Aorta (tissue), 5 donors: ENCODE results near the gene SFTPD. TPM values are rescaled to one million over a fixed set of nuclear protein-coding genes. Genes with fewer than 3 reads are reported as not detected.
"Not testable (repeated sequence)": the region's sequence is repeated elsewhere in the genome, so short reads cannot be mapped to it uniquely, and the experiment has no call there.

Experiments
- ATAC-seq: fragments of 200-7000 bp; cut with Tn5 transposase; one replicate; pipeline ENCODE4 v1.9.1; 2022; ENCODE audit warnings: moderate library complexity; ENCODE audit not compliant: low FRiP score
- DNase-seq, 2 donors: peaks; one replicate each; pipeline ENCODE4 v3.0.0-alpha.2; 2020
- H3K27ac ChIP-seq, 2 donors: one replicate each; pipeline ENCODE4 v1.5.1; 2013; ENCODE audit warnings: low read length in 2 of 2, mild to moderate bottlenecking in 2 of 2, moderate library complexity in 2 of 2, control low read depth in 1 of 2, inconsistent platforms in 1 of 2, low read depth in 1 of 2
- H3K27me3 ChIP-seq, 2 donors: one replicate each; pipeline ENCODE4 v1.6.1; 2013; ENCODE audit warnings: control low read depth in 1 of 2, low read length in 1 of 2, mild to moderate bottlenecking in 1 of 2, moderate library complexity in 1 of 2; ENCODE audit not compliant: insufficient read depth in 2 of 2, control insufficient read depth in 1 of 2
- H3K36me3 ChIP-seq, 2 donors: one replicate each; pipeline ENCODE4 v1.6.1; 2013; ENCODE audit warnings: control low read depth in 1 of 2, low read length in 1 of 2, mild to moderate bottlenecking in 1 of 2; ENCODE audit not compliant: insufficient read depth in 2 of 2, control insufficient read depth in 1 of 2
- H3K4me1 ChIP-seq, 2 donors: one replicate each; pipeline ENCODE4 v1.6.1; 2013; ENCODE audit warnings: low read length in 2 of 2, control low read depth in 1 of 2, mild to moderate bottlenecking in 1 of 2, moderate library complexity in 1 of 2; ENCODE audit not compliant: insufficient read depth in 2 of 2, control insufficient read depth in 1 of 2
- H3K4me3 ChIP-seq, 2 donors: one replicate each; pipeline ENCODE4 v1.5.1; 2013; ENCODE audit warnings: low read length in 2 of 2, control low read depth in 1 of 2, mild to moderate bottlenecking in 1 of 2
- H3K9me3 ChIP-seq: one replicate; pipeline ENCODE4 v1.6.1; 2013; ENCODE audit warnings: mild to moderate bottlenecking, low read length; ENCODE audit not compliant: control insufficient read depth
- WGBS, 2 donors: extraction: QIAGEN DNeasy Blood & Tissue Kit; methylation state at CpG; one replicate each; pipeline ENCODE4 v1.1.7; 2013; 5-methylcytosine and 5-hydroxymethylcytosine counted together
- intact Hi-C, 2 donors: fragments of 100-400 bp; cut with DNase I; formaldehyde crosslinking; loops; one replicate each; pipeline versions ENCODE4 v1.14.2 to v1.15.0; 2022
- polyA plus RNA-seq, 2 donors: library from polyadenylated mRNA; stranded (reverse); fragments of 200-250 nt; gene quantifications; one replicate each; pipeline ENCODE4 v1.2.3, GENCODE V29; 2013
- total RNA-seq, 2 donors: library from RNA; stranded (reverse); fragmentation: NEBNext Ultra II Directional; extraction: Animal tissue kit (Norgen Biotek cat#: 25700); gene quantifications; one replicate each; pipeline ENCODE4 v1.2.1, GENCODE V29; 2021
- donor health status: healthy with polysubstance abuse.
- donor health status: Bipolar disorder and iron deficiency.
- donor health status: DM: no; HTN: no; CAD: no.
- donor health status: DM: no; HTN: no; CAD: no.
- donor health status: DM: yes; HTN: yes; CAD: no.

Gene SFTPD
- total and polyA plus RNA-seq, 4 donors, result 0.25 to 1.2 (median 0.44) TPM

DNA sequence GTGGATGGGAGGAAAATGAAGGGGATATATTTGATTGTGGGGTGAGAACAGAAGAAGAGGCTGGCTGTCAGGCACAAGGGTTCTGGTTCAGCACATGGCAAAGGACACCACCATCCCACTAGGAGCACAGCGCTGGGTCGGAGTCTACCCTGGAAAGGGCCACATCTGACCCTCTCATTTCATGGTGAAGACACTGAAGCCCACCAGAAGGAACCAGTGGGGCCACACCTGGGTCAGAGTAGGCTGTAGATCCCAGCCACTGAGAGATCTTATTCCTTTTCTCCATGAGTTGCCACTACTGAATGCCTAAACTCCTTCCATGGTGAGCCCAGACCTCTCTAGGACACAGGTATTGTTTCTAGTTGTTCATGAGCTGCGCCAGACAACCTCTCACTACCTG, 25.8 kb downstream of the SFTPD start:
- H3K9me3 ChIP-seq, result no peaks in the 10 kb centered on the region
- no peak for DNase-seq
- 75 to 99% methylated on average over 3 of the region's 3 CpGs for WGBS, 2 donors
- H3K36me3 ChIP-seq, result no peaks in the 10 kb centered on the region
- no peak for ATAC-seq
- H3K27me3 ChIP-seq, result no peaks in the 10 kb centered on the region
- H3K27ac ChIP-seq, result no peak overlapping the region
- H3K4me3 ChIP-seq, result no peak overlapping the region
- intact Hi-C loops, result no loop called here
- no peaks in the 10 kb centered on the region for H3K4me1 ChIP-seq

- H3K27me3 ChIP-seq, H3K4me3 ChIP-seq, intact Hi-C loops, H3K27ac ChIP-seq, H3K36me3 ChIP-seq, H3K9me3 ChIP-seq, ATAC-seq, H3K4me1 ChIP-seq, DNase-seq: not testable (repeated sequence)
- WGBS, 2 donors, result 90% methylated on average over 6 of the region's 6 CpGs
Observed at GRCh38 chr10:79922011-79922412, 26.9 kb downstream of the SFTPD start.

DNA sequence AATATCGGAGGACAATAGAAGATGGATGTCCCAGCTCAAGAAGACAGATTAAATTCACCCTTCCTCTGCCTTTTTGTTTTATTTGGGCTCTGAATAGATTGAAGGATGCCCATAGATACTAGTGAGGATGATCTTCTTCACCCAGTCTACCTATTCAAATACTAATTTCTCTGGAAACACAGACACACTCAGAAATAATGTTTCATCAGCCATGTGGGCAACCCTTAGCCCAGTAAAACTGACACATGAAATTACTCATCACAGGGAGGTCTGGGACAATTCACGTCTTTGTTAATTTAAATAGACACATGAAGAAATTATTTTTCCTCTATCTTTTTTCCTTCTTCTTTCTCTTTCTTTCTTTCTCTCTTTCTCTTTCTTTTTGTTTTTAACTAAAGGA, 33.1 kb downstream of the SFTPD start:
- H3K36me3 ChIP-seq, ATAC-seq, intact Hi-C loops, H3K27ac ChIP-seq, DNase-seq, H3K9me3 ChIP-seq, H3K27me3 ChIP-seq, H3K4me1 ChIP-seq, H3K4me3 ChIP-seq: not testable (repeated sequence)
- WGBS, 2 donors, result 86 to 94% methylated on average over 2 of the region's 2 CpGs

GRCh38 chr10:79914512-79914911, 34.4 kb downstream of the SFTPD start:
- H3K27me3 ChIP-seq, H3K4me3 ChIP-seq, H3K9me3 ChIP-seq, H3K4me1 ChIP-seq, H3K36me3 ChIP-seq, DNase-seq, H3K27ac ChIP-seq, ATAC-seq, intact Hi-C loops: not testable (repeated sequence)
- 11 to 17% methylated on average over 1 of the region's 1 CpG for WGBS, 2 donors

DNA sequence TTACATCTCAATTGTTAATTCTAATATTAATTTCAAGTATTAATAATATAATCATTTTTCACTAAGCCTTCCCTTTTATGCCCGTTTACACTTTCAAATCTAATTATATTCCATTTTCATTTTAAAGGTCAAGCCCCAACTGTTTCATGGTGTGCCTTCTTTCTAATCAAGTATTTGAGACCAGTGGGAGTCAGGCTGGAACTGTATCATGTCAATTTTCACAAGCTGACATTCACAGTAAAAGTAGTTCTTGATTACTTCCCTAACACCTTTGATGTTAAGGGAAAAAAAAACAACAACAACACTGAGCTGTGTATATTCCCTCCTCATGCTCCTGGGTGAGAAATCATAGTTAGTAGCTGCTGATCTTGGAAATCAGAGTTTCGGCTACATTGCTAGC, 38.1 kb downstream of the SFTPD start:
- Histone ChIP-seq H3K9me3 (no peaks in the 10 kb centered on the region), H3K27me3 (no peaks in the 10 kb centered on the region), H3K36me3 (no peaks in the 10 kb centered on the region), H3K4me1 (no peaks in the 10 kb centered on the region), H3K4me3 (no peak overlapping the region), H3K27ac (no peak overlapping the region)
- WGBS, 2 donors, result 78 to 88% methylated on average over 2 of the region's 2 CpGs
- no peak for DNase-seq
- no peak for ATAC-seq
- intact Hi-C loops, result no loop called here

GRCh38 chr10:79910344-79910743, 38.6 kb downstream of the SFTPD start:
- no peak overlapping the region for H3K27ac ChIP-seq
- ATAC-seq (no peak), DNase-seq (no peak)
- H3K27me3 ChIP-seq, result no peaks in the 10 kb centered on the region
- no peaks in the 10 kb centered on the region for H3K9me3 ChIP-seq
- H3K4me3 ChIP-seq, result no peak overlapping the region
- H3K36me3 ChIP-seq, result no peaks in the 10 kb centered on the region
- intact Hi-C loops, result no loop called here
- no peaks in the 10 kb centered on the region for H3K4me1 ChIP-seq
- 67 to 71% methylated on average over 3 of the region's 3 CpGs for WGBS, 2 donors

- ATAC-seq, result no peak
- no peak for DNase-seq
- Histone ChIP-seq H3K36me3 (no peaks in the 10 kb centered on the region), H3K27me3 (no peaks in the 10 kb centered on the region), H3K4me1 (no peaks in the 10 kb centered on the region), H3K9me3 (no peaks in the 10 kb centered on the region), H3K27ac (peak overlapping the region in 1 of 2 donors; percentile 15), H3K4me3 (peak overlapping the region; percentile 50 to 72)
- 16 to 18% methylated on average over 10 of the region's 10 CpGs for WGBS, 2 donors
- intact Hi-C loops, result no loop called here
Observed at GRCh38 chr10:79905322-79906314, 43.3 kb downstream of the SFTPD start.

DNA sequence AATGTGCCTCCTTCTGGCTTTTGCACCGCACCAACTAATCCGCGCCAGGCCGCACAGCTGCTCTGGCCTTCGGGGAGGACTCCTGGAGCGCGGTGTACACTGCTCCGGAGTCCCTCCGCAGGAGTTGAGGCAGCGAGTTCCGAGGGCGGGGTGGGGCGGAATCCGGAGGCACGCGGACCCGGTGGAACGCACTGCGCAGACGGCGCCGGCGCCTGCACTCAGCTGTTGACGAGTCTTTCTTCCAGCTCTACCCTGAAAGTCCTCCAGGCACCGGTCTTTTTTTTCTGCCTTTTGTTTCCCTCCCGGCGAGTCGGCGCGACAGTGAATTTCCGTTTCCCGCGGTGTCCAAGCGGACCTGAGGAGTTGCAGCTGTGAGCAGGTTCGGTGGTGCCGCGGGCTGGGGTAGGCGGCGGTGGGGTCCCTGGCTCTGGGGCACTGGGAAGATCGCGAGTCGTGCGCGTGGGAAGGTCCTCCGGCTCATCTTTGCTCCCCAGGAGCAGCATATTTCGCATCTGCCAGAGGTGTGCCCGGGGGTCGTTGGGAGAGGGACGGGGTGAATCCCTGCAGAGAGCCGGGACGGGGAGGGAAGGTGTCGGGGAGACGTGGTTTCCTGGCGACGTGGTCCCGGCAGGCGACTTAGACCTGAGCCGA, 44.1 kb downstream of the SFTPD start:
- Histone ChIP-seq H3K27me3 (no peaks in the 10 kb centered on the region), H3K9me3 (no peaks in the 10 kb centered on the region), H3K4me1 (no peaks in the 10 kb centered on the region), H3K27ac (peak overlapping the region in 1 of 2 donors; percentile 15), H3K4me3 (peak overlapping the region; percentile 50 to 72), H3K36me3 (no peaks in the 10 kb centered on the region)
- peak; percentile 78 to 92 for DNase-seq
- intact Hi-C loops, result no loop called here
- peak; percentile 93 for ATAC-seq
- 0% methylated on average over 58 of the region's 58 CpGs for WGBS, 2 donors
